RCC 7860 (cell line): ENCODE measurements around the gene GPR17.

Experiments used
- DNase-seq: peaks from one replicate; pipeline ENCODE4 v3.0.0-alpha.2; 2015; ENCODE audit warnings: low spot score
- FAIRE-seq: peaks from 2 replicates; lab custom pipeline; 2012; peaks lifted over from hg19 to GRCh38; lab: Jason Lieb, UNC

Gene GPR17, protein sequence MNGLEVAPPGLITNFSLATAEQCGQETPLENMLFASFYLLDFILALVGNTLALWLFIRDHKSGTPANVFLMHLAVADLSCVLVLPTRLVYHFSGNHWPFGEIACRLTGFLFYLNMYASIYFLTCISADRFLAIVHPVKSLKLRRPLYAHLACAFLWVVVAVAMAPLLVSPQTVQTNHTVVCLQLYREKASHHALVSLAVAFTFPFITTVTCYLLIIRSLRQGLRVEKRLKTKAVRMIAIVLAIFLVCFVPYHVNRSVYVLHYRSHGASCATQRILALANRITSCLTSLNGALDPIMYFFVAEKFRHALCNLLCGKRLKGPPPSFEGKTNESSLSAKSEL

DNA sequence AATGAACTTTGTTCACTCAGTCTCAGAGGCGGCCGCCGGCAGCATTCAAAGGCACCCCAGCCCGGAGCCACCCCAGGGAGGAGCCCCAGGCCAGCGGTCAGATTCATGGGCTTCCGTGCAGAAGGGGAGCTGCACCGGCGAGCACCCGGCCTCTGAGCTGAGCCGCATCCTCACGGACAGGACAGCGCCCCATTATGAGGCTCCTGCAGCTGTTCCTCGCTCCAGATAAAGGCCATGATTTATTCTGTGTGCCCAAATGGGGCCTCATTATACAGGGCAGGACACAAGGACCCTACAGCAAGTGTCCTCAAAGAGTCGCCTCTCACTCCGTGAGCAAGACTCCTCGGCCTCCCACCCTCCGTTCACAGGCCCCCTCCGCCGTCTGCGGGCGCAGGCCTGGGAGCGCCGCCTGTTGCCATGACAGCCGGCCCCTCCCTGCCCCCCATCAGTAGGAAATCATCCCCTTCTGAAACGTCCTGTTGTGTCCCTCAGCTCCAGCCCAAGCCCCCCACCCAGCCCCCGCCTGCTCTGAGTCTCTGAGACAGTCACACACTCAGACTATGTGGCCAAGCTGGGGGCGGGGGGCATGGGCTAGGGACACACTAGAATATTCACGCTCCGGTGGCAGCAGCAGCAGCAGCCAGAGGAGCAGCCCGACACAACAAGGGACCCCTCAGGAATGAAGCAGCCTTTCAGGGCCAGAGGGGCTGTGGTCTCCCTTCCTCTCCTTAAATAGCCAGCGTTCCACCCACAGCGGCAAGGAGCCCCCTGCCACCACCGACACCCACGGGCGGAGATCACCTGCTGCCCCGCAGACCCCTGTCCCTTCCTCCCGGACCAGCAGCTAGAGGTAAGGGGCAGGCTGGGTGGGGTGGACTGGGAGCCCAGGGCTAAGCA, at the start of gene GPR17:
Gene GPR17 (plus strand): TSS at position 759 of the 897 bp plus-strand sequence. CDS start 4,583 bp downstream, outside the sequence.
- DNase-seq (no peak), FAIRE-seq (no peak)

DNA sequence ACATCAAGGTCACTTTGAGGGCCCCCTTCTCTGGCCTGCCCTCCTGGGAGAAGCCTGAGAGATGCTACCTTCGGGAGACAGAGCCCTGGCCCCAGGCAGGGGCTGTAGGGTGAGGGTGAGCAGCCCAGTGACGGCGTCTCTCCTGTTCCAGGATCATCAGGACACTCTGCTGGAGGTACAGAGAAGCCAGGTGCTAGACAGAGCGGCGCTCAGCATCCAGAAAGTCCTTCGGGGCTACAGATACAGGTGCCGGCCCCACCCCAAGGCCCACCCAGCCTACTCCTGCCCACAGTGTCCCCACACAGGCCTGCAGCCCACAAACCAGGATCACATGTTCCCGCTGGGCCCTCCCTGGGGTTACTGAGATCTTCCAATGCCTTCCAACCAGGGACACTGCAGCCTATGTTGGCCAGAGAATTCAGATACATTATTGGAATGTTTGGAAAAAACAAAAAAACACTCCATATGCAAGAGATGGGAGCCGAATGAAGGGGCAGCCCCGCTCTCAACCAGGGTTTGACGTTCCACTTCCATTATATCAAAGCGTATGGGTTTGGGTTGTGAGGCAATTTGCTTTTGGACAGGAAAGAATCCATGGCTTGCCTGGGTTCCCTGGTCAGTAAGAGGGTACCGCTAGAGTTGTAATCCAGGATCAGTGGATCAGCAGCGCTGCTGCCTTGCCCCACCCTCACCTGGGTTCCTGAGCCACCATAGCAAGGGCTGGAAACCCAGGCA, 49.5 kb upstream of the GPR17 start:
- DNase-seq (no peak), FAIRE-seq (no peak)

DNA sequence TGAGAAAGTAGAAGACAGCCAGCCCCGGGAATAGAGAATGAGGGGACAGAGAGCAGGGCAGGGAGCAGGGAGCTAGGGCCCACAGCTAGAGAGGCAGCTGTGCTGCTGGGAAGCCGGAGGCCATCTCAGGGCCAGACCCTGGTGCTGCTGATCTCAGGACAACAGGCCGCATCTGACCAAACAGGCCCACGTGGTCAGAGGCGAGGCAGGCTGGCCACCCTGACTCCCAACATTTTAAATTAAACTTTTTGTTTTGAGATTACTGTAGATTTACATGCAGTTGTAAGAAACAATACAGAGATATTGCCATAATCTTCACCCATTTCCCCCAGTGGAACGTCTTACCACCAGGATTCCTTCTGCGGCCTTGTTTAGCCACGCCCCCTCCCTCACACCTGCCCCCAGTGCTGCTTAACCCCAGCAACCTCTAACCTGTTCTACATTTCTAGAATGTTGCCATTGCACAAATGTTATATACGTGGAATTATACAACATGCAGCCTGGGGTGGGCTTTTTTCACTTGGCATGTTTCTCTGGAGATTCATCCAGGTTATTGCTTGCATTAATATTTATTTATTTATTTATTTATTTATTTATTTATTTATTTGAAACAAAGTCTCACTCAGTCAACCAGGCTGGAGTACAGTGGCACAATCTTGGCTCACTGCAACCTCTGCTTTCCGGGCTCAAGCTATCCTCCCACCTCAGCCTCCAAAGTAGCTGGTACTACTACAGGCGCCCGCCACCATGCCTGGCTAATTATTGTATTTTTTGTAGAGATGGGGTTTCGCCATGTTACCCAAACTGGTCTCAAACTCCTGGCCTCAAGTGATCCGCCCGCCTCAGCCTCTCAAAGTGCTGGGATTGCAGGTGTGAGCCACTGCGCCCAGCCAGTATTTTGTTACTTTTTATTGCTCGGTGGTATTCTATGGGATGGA, 48.6 kb upstream of the GPR17 start:
- FAIRE-seq (no peak), DNase-seq (no peak)

DNA sequence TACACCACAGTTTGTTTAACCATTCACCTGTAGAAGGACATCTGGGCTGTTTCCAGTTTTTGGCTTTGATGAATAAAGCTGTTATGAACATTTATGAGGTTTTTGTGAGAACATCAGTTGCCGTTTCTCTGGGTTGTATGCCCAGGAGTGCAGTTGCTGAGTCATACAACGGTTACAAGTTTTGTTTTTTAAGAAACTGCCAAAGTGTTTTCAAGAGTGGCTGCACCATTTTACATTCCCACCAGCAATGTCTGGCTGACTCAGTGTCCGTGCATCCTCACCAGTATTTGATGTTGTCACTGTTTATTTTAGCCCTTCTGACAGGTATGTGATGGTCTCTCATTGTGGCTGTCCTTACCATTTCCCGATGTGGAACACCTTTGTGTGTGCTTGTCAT, 48.0 kb upstream of the GPR17 start:
- DNase-seq, result peak; percentile 33
- FAIRE-seq, result no peak

DNA sequence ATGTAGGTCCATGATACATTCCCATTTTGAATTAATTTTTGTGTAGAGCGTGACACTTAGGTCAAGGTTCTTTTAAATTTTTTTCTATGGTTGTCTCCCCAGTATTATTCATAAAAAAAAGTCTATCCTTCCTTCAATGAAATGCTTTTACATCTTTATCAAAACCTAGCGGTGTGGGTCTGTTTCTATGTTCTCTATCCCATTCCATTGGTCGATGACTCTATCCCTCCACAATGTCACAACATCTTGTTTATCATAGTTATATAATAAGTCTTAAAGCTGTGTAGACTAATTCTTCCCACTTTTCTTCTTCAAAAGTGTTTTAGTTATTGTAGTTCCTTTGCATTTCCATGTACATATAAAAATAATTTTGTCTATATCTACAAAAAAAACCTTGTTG, 47.2 kb upstream of the GPR17 start:
- DNase-seq (no peak), FAIRE-seq (no peak)

DNA sequence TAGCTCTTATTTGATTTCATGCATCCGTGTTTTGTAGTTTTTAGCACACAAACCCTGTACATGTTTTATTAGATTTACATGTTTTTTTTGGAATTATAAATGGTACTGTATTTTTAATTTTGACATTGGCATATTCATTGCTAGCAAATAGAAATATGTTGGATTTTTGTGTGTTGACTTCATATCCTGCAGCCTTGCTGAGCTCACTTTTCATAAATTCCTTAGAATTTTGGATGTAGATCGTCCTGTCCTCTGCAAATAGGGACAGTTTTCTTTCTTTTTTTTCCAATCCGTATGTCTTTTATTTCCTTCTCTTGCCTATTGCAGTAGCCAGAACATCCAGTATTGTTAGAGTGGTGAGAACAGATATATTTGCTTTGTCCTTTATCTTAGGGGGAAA, 46.7 kb upstream of the GPR17 start:
- DNase-seq (no peak), FAIRE-seq (no peak)

DNA sequence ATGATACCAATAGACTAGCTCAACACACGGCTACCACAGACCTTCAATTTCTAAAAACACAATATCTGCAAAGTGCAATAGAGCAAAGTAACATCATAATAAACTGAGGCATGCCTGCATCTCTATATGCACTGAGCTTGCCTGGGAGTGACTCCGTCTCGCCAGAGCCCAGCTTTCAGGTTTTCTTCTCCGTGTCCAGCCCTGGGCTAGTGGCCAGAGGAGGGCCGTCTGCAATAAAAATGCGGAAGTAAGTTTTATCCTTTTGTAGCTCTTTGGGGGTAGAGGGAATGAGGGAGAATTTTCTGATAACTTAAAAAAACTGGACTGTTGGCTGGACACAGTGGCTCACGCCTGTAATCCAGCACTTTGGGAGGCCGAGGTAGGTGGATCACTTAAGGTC, 41.0 kb upstream of the GPR17 start:
- FAIRE-seq (no peak), DNase-seq (no peak)

DNA sequence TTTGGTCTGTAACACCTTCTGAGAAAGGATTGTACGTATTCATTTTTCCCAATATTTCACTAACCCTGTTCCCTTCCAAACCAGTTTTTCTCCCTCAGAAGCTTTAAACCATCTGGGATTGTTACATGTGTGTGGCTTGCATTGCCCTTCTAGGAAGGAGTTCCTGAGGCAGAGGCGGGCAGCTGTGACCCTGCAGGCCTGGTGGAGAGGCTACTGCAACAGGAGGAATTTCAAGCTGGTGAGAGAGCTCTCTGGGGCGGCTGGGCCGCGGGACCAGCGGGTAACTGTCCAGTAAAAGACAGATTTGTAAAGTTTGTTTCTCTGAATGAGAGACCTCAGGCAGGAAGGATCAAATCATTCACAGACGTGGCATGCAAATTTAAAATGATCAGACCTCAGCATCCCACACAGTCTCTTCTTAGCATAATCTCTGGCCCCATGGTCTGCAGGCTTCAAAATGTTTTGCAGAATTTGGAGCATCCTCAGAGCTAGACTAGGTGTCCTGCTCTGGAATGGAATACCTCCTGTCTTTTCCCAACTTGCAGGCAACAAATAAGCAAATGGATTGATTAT, 40.2 kb upstream of the GPR17 start:
- FAIRE-seq, result no peak

DNA sequence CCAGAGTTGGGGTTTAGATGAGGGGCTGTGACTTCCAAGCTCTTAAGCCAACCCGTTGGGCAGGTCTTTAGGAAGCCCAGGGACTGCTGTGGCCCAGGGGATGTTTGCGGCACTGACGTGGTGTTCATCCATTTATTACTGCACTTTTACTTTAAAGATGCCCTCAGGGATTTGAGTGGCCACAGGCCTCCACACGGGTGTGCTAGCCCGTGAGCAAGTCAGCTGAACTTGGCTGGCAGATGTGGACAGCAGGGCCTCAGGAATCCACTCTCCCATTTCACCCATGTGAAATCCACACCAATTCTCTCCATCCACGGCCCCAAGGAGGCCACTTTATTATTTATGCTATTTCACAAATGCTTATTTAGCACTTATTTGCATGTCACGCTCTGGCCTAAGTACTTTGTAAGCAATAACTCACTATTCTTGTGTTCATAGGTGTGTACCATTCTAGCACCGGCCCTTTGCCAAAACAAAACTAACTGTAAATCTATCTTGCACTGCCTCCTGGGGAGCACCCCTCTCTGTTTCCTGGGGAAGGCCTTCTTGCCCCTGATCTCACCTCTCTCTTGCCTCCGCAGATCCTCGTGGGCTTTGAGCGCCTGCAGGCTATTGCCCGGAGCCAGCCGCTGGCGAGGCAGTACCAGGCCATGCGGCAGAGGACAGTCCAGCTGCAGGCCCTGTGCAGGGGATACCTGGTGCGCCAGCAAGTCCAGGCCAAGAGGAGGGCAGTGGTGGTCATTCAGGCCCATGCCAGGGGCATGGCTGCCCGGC, 39.1 kb upstream of the GPR17 start:
- no peak for DNase-seq
- FAIRE-seq, result no peak

More for the DNA sequence above, 40.2 kb upstream of the GPR17 start:
- DNase-seq, result no peak

DNA sequence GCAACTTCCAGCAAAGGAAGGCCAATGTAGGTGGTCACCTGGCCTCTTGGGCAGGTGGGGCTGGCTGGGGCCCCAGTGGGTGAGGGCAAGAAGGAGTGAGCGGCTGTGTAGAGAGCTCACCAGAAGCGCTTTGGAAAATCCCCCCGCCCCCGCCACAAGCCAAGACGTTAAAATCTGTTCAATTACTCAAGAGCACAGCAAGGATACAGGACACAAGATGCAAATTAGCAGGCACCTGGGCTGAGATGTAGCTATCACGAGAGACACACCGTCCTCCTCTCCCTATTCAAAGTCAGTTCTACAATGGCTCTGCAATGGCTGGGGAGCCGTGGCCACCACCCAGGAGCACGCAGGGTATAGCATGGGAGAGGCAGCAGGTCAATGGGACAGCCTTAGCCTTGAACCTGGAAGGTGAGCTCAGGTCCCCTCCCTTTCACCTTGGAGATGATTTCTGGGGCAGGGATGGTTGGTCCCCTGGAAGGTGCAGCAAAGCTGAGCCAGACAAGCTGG, 38.5 kb upstream of the GPR17 start:
- FAIRE-seq, result no peak
- no peak for DNase-seq

DNA sequence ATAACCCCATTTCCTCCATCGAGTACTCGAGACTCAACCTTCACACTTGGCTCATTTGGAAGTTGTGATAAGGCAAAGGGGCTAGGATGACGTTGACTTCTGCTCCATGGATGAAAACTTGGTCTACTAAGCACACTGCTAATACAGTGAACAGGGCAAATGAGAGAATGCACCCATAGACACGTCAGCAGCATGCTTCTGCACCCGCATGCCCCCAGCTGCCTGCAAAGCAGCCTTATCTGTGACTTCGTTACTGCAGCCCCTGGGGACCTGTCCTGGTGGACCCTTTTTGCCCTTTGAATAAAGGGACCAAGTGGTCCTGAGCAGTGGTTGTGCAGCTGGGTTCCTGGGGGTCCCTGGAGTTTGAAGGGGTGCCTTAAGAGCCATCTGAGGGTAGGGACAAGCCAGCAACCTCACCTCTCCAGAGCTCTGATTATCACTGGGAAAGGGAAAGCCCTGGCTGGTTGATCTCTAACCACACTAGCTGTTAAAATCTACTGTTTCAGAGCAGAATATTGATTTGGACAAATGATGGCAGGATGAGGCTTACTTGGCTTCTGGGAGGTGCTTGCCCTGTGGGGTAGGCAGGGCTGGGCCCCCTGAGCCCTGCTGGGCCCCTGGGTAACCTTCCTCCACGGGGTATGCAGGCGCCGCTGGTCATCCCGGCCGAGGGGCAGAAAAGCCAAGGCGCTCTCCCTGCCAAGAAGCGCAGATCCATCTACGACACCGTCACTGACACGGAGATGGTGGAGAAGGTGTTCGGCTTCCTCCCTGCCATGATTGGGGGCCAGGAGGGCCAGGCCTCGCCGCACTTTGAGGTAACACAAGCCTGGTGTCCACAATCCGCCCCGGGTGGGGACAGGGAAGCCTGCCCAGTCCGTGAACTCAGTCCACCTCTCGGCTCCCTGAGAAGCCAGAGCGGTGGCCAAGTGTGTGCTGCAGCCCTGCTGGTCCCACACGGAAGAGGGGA, 37.6 kb upstream of the GPR17 start:
- FAIRE-seq (no peak), DNase-seq (no peak)

DNA sequence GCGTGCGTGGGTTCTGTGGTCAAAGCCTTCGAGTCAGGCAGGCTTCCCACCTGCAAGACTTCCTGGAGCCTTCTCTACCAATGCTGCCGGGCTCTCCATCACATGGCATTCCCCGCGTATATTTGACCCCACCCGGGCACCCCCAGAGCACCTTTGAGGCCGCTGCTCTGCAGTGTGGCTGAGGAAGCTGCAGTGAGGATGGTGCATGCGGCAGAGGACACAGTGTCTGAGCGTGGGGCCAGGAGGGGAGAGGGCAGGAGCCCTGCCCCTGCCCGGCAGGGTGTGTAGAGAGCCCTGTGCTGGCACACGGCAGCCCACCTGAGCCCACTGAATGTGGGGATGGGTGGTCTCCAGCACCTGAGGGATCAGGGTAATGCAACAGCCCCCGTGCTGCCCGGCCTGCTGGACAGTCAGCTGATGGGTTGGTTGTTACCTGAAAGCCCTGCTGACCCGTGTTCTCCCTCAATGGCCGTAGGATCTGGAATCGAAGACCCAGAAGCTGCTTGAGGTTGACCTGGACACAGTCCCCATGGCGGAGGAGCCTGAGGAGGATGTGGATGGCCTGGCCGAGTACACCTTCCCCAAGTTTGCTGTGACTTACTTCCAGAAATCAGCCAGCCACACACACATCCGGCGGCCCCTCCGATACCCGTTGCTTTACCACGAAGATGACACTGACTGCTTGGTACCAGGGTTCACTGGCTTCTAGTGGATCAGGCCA, 36.8 kb upstream of the GPR17 start:
- DNase-seq (no peak), FAIRE-seq (no peak)

DNA sequence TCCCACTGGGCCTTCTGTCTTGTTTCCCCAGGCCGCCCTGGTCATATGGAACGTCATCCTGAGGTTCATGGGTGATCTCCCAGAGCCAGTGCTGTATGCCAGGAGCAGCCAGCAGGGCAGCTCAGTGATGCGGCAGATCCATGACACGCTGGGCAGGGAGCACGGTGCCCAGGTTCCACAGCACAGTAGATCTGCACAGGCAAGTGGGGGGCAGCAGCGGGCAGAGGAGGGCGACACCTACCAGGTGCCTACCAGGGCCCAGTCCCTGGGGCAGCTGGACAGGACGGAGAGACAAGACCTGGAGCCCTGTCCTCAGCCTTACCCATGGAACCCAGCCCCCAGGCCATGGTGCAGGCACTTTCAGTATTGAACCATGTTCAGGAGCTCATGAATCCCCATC, 36.1 kb upstream of the GPR17 start:
- DNase-seq (no peak), FAIRE-seq (no peak)

DNA sequence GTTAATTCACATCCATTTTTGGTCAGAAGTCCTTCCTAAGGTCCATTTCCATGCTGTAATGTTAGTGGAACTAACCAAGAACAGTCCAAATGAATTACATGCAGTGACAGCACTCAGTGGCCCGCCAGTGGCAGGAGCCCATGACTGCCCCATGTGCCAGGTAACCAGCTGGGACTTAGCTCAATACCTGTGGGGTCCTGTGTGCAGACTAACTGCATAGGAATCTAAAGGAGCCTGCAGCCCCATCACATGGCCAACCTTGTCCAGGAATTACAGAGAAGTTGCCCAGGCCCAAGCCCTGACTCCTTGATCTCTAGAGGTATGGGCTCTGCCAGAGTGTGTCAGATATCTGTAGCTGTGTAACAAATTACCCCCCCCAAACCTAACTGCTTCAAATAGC, 35.4 kb upstream of the GPR17 start:
- DNase-seq (no peak), FAIRE-seq (no peak)

DNA sequence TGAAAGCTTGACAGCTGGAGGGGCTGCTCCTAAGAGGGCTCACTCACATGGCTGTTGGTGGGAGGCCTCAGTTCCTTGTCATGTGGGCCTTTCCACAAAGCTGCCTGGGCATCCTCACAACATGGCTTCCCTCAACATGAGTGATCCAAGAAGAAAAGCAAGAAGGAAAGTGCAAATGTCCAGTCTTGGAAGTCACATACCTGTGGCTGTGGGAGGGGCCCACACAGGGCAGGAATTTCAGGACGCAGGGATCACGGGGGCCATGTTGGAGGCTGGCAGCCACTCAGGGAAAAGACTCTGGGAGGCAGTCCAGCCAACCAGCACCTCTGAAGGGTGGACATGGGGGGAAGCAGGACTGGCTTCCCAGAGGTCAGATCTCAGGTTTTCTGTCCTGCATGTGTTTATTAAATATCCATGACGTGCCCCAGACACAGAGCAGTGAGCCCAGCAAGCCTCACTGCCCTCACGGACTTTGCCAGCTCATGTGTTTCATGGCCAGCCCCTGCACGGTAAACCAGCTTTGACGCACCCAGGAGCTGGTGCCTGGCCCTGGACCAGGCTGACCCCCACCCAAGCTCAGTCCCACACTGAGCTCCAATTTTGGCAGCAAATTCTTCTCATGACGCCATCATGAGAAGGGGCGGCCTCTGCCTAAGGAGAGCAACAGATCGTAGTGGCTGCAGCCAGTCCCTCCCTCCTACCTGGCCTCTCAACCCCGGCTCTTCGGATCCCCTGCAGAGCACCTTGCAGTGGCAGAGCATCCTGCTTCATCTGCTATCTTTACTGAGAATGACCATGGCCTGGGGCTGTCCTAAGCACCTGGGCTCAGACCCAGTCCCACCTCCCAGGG, 34.7 kb upstream of the GPR17 start:
- FAIRE-seq (no peak), DNase-seq (no peak)

DNA sequence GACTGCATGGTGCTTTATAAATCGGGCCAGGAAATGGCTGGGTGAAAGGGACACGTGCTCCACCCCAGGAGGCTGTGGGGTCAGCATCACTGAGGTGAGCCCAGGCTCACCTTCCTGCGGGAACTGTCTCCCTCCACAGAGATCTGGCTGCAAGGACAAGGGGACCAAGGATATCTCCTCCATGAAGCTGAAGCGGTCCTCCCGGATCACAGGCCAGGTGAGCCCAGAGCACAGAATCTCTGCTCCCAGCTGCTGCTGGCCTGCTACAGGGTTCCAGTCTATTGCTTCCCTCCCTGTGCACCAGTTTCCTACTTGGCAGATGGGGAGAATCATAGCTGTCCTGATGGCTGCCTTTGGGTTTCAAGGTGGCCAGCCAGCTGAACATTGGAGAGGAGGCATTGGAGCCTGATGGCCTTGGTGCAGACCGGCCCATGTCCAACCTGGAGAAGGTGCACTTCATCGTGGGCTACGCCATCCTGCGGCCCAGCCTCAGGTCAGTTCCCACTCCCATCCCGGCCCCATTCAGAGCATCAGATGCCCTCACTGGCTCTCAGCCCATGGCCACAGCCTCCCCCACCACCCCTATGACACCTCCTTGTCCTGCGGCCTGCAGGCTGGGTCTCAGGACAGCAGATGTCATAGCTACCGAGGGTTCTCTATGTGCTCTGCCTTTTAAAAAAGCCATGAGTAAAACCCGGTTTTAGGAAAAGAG, 33.7 kb upstream of the GPR17 start:
- DNase-seq, result no peak
- no peak for FAIRE-seq
